Nephron (organoid): ENCODE results near the gene UBE2Q2.
"Not testable (repeated sequence)": the region's sequence is repeated elsewhere in the genome, so short reads cannot be mapped to it uniquely, and the experiment has no call there.

Experiments
- H3K27ac Mint-ChIP-seq, 3 experiments: 2 replicates each; pipeline ENCODE4 v1.8.0; 2020; ENCODE audit warnings: mixed read lengths in 3 of 3, mild to moderate bottlenecking in 2 of 3, moderate library complexity in 1 of 3
- H3K27me3 Mint-ChIP-seq: 2 replicates; pipeline ENCODE4 v1.8.0; 2021; ENCODE audit warnings: low read depth, mild to moderate bottlenecking, moderate library complexity, mixed read lengths
- H3K36me3 Mint-ChIP-seq: 2 replicates; pipeline ENCODE4 v1.8.0; 2020; ENCODE audit warnings: low read depth, mixed read lengths
- H3K4me1 Mint-ChIP-seq: 2 replicates; pipeline ENCODE4 v1.8.0; 2020; ENCODE audit warnings: mixed read lengths
- H3K4me3 Mint-ChIP-seq, 3 experiments: 2 replicates each; pipeline ENCODE4 v1.8.0; 2020; ENCODE audit warnings: mild to moderate bottlenecking in 3 of 3, mixed read lengths in 3 of 3, moderate library complexity in 2 of 3
- H3K9me3 Mint-ChIP-seq: 2 replicates; pipeline ENCODE4 v1.8.0; 2020; ENCODE audit warnings: mixed read lengths
- TF ChIP-seq, protein P1 (sequence below), 3 experiments: fragments of 200-600 bp; sonication (generic); IDR thresholded peaks; one replicate each; pipeline ENCODE4 v1.5.0; 2021; ENCODE audit warnings: antibody characterized with exemption in 3 of 3; ENCODE audit not compliant: unreplicated experiment in 3 of 3

Gene UBE2Q2

DNA sequence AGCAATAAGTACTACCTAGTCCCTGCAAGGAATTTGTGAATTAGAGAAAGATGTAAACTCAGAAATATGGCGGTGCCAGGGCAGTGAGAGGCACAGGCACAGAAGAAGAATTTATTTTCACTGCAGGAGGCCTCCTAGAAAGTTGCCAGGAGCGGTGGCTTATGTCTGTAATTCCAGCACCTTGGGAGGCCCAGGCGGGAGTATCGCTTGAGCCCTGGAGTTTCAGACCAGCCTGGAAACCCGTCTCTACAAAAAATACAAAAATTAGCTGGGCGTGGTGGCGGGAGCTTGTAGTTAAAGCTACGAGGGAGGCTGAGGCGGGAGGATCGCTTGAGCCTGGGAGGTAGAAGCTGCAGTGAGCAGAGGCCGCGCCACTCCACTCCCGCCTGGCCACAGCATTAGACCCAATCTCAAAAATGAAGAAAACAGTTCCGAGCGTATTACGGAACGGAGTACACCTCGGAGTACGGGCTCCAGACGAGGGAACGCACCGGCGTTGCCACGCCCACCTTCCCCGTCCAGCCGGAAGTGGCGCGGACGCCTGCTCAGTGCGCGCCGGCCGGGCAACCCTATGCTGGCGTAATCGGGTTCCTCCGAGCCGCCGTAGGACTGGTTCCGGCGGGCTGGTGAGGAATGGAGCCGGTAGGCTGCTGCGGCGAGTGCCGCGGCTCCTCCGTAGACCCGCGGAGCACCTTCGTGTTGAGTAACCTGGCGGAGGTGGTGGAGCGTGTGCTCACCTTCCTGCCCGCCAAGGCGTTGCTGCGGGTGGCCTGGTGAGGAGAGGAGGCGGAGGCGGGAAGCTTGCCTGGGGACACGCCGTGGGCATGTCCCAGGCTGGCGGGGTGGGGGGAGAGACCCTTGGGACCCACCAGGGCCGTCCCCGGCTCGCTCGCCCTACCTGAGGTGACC, 60.3 kb downstream of the UBE2Q2 start, which contains the start of gene FBXO22:
TSS of gene FBXO22 (plus strand) at position 548 of the 909 bp plus-strand sequence. CDS start at position 634, 86 bp downstream.
- H3K27ac Mint-ChIP-seq = peak within 1 kb of the TSS; percentile 62 to 99 (median 90)
- H3K4me1 Mint-ChIP-seq = peaks cover 23% of the 10 kb centered on the region
- H3K27me3 Mint-ChIP-seq = no peaks in the 10 kb centered on the region
- peaks cover 12% of the 10 kb centered on the region for H3K36me3 Mint-ChIP-seq
- H3K4me3 Mint-ChIP-seq = peak within 1 kb of the TSS; percentile 99
- TF ChIP-seq, protein P1, sequence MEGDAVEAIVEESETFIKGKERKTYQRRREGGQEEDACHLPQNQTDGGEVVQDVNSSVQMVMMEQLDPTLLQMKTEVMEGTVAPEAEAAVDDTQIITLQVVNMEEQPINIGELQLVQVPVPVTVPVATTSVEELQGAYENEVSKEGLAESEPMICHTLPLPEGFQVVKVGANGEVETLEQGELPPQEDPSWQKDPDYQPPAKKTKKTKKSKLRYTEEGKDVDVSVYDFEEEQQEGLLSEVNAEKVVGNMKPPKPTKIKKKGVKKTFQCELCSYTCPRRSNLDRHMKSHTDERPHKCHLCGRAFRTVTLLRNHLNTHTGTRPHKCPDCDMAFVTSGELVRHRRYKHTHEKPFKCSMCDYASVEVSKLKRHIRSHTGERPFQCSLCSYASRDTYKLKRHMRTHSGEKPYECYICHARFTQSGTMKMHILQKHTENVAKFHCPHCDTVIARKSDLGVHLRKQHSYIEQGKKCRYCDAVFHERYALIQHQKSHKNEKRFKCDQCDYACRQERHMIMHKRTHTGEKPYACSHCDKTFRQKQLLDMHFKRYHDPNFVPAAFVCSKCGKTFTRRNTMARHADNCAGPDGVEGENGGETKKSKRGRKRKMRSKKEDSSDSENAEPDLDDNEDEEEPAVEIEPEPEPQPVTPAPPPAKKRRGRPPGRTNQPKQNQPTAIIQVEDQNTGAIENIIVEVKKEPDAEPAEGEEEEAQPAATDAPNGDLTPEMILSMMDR (IDR thresholded peaks at IDR 0.05; ENCODE audit: unreplicated experiment in 3 of 3) = no peak
- no peaks in the 10 kb centered on the region for H3K9me3 Mint-ChIP-seq

DNA sequence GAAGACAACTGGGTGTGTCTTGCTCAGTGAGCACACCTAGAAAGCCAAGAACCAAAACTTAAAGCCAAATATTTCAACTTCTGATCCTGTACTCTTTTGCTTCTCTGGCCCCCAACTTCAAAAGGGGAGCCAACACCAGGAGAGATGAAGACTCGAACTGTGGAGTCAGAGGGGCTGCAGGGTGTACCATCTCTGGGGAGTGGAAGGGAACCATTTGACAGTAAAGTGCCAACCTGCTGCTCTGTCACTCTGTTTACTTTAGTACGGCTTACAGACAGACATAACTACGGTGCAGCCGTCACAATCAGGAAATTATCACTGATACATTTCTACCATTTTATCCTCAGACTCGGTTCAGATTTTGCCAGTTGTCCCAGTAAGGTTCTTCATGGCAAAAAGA, 62.0 kb downstream of the UBE2Q2 start:
- peaks cover 27% of the 10 kb centered on the region for H3K36me3 Mint-ChIP-seq
- H3K27me3 Mint-ChIP-seq = no peaks in the 10 kb centered on the region
- peaks cover 7% of the 10 kb centered on the region for H3K9me3 Mint-ChIP-seq
- H3K4me1 Mint-ChIP-seq = peaks cover 23% of the 10 kb centered on the region
- H3K4me3 Mint-ChIP-seq = peak overlapping the region; percentile 99
- TF ChIP-seq, protein P1 (IDR thresholded peaks at IDR 0.05; ENCODE audit: unreplicated experiment in 3 of 3) = no peak
- peak overlapping the region in 1 of 3 experiments; percentile 21 for H3K27ac Mint-ChIP-seq

DNA sequence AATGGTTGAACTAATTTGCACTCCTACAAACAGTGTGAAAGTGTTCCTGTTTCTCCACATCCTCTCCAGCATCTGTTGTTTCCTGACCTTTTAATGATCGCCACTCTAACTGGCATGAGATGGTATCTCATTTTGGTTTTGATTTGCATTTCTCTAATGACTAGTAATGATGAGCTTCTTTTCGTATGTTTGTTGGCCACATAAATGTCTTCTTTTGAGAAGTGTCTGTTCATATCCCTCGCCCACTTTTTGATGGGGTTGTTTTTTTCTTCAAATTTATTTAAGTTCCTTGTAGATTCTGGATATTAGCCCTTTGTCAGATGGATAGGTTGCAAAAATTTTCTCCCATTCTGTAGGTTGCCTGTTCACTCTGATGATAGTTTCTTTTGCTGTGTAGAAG, 67.1 kb downstream of the UBE2Q2 start:
- not testable (repeated sequence) for H3K27me3 Mint-ChIP-seq, H3K27ac Mint-ChIP-seq, H3K4me1 Mint-ChIP-seq, H3K4me3 Mint-ChIP-seq
- Mint-ChIP-seq H3K36me3 (peaks cover 59% of the 10 kb centered on the region), H3K9me3 (peaks cover 32% of the 10 kb centered on the region)

DNA sequence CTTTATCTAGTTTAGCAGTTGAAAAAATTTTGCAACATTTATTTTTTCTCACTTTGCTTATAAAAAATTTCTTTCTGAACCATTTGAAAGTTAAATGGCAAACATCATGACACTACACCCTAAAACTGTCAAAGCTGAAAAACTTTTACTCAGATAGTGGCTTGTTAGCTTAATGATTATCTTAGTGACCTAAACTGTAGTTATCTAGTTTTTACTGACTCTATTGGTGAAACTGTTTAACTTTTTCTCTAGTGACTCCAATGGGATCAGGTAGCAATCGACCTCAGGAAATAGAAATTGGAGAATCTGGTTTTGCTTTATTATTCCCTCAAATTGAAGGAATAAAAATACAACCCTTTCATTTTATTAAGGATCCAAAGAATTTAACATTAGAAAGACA, 73.7 kb downstream of the UBE2Q2 start:
- H3K27me3 Mint-ChIP-seq = no peaks in the 10 kb centered on the region
- H3K27ac Mint-ChIP-seq = no peak overlapping the region
- TF ChIP-seq, protein P1 (IDR thresholded peaks at IDR 0.05; ENCODE audit: unreplicated experiment in 3 of 3) = no peak
- H3K9me3 Mint-ChIP-seq = peaks cover 10% of the 10 kb centered on the region
- H3K36me3 Mint-ChIP-seq = peaks cover 52% of the 10 kb centered on the region
- no peak overlapping the region for H3K4me3 Mint-ChIP-seq
- H3K4me1 Mint-ChIP-seq = peaks cover under 1% of the 10 kb centered on the region

DNA sequence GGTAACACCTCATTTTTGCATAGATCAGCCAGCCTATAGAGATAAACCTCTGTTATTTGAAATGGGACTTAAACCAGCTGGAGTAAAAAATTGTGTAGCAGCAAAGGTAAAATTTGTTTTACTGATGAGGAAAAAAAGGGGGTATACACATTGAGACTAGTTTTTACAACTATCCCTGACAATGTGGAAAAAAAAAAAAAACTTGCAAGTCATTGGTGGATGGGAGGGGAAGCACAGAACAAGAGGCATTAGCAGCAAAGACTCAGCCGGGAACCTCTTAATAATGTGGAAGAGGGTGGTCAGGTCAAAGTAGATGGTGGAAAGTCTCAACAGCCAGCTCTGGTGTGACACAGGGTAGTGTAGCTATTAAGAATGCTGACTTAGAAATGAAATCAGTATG, 74.9 kb downstream of the UBE2Q2 start:
- TF ChIP-seq, protein P1 (IDR thresholded peaks at IDR 0.05; ENCODE audit: unreplicated experiment in 3 of 3) = no peak
- Mint-ChIP-seq H3K36me3 (peaks cover 47% of the 10 kb centered on the region), H3K9me3 (no peaks in the 10 kb centered on the region), H3K27ac (no peak overlapping the region), H3K4me1 (peaks cover 7% of the 10 kb centered on the region), H3K4me3 (no peak overlapping the region), H3K27me3 (no peaks in the 10 kb centered on the region)

DNA sequence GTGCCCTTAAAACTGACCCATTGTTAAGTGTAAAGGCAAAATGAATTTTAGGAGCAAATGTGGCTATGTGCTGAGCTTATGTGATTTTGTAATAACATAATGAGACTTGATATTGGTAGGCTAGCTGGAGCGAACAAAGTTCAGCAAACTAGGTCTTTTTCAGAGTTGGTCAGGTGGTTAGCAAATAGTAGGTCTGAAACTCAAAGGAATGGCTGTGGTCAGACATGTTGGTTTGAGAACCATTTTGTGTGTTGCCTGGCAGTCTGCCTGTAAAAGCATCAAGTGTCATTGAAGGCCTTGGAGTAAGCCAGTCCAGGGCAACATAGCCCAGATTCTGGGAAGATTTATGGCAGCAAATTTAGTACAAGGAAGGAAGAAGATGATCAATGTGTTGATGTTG, 76.8 kb downstream of the UBE2Q2 start:
- Mint-ChIP-seq H3K36me3 (peaks cover 32% of the 10 kb centered on the region), H3K4me3 (no peak overlapping the region), H3K27ac (no peak overlapping the region), H3K4me1 (peaks cover 7% of the 10 kb centered on the region), H3K27me3 (no peaks in the 10 kb centered on the region), H3K9me3 (no peaks in the 10 kb centered on the region)
- TF ChIP-seq, protein P1 (IDR thresholded peaks at IDR 0.05; ENCODE audit: unreplicated experiment in 3 of 3) = no peak
